Esophagus squamous epithelium (tissue), 5 donors: ENCODE results near the gene PROS1. TPM values are rescaled to one million over a fixed set of nuclear protein-coding genes. Genes with fewer than 3 reads are reported as not detected.

Experiments
- DNase-seq: peaks from one replicate; lab custom pipeline; 2025; lab: John Stamatoyannopoulos, UW
- H3K27ac ChIP-seq, 4 donors: fragments of 200-600 bp; sonication (generic); one replicate each; pipeline ENCODE4 v1.5.1; 2016 to 2019; ENCODE audit warnings: mild to moderate bottlenecking in 1 of 4
- H3K27me3 ChIP-seq, 4 donors: fragments of 200-600 bp; sonication (generic); 1 replicate in 3 of 4; 2 replicates in 1 of 4; pipeline versions ENCODE4 v1.5.1 to v1.6.0; 2017 to 2021; ENCODE audit warnings: antibody characterized with exemption in 1 of 4
- H3K36me3 ChIP-seq, 3 donors: fragments of 200-600 bp; sonication (generic); one replicate each; pipeline ENCODE4 v1.5.1; 2016 to 2019
- H3K4me1 ChIP-seq, 3 donors: fragments of 200-600 bp; sonication (generic); one replicate each; pipeline ENCODE4 v1.5.1; 2017 to 2019
- H3K4me3 ChIP-seq, 4 donors: fragments of 200-600 bp; sonication (generic); 1 replicate in 3 of 4; 2 replicates in 1 of 4; pipeline ENCODE4 v1.5.1; 2016 to 2019; ENCODE audit warnings: mild to moderate bottlenecking in 2 of 4, moderate library complexity in 1 of 4
- H3K9me3 ChIP-seq, 3 donors: fragments of 200-600 bp; sonication (generic); one replicate each; pipeline ENCODE4 v1.5.1; 2016 to 2019
- CTCF ChIP-seq, 6 experiments: fragments of 450-650 bp in 4 of 6; fragments of 200-600 bp in 2 of 6; sonication (generic) in 2 of 6; IDR thresholded peaks; one replicate each; pipeline ENCODE4 v1.5.1; 2016 to 2019; ENCODE audit warnings: antibody characterized with exemption in 6 of 6, mild to moderate bottlenecking in 4 of 6, moderate library complexity in 4 of 6
- POLR2A ChIP-seq, 4 donors: fragments of 450-650 bp; IDR thresholded peaks; one replicate each; pipeline ENCODE4 v1.6.1; 2017; ENCODE audit warnings: antibody characterized with exemption in 4 of 4, mild to moderate bottlenecking in 4 of 4, moderate library complexity in 3 of 4
- WGBS, 2 donors: methylation state at CpG; one replicate each; pipeline ENCODE4 v1.1.5; 2018; 5-methylcytosine and 5-hydroxymethylcytosine counted together
- intact Hi-C: fragments of 100-400 bp; cut with DNase I; formaldehyde crosslinking; loops from one replicate; pipeline ENCODE4 v1.15.0; 2022
- total RNA-seq, 4 donors: library from RNA; depleted of rRNA; stranded (reverse); fragments of >200 nt; gene quantifications; one replicate each; pipeline ENCODE4 v1.1.0, GENCODE V29; 2016
- donor health status: DM: yes; HTN: yes; CAD: no.

The PROS1 gene
- total RNA-seq, 4 donors from 2014 or later = 5.7 to 30.7 (median 19.1) TPM

GRCh38 chr3:93988764-93989163 lies 15.1 kb upstream of the PROS1 start:
- Histone ChIP-seq H3K4me1 (no peaks in the 10 kb centered on the region), H3K36me3 (no peaks in the 10 kb centered on the region), H3K4me3 (no peak overlapping the region), H3K9me3 (no peaks in the 10 kb centered on the region), H3K27me3 (no peaks in the 10 kb centered on the region), H3K27ac (no peak overlapping the region)
- no peak for TF ChIP-seq CTCF (IDR thresholded peaks at IDR 0.05)
- no peak for TF ChIP-seq POLR2A (IDR thresholded peaks at IDR 0.05)
- WGBS, 2 donors = 97 to 99% methylated on average over 9 of the region's 9 CpGs
- DNase-seq = no peak
- intact Hi-C loops = no loop called here

GRCh38 chr3:93988283-93988682 lies 14.6 kb upstream of the PROS1 start:
- H3K4me3 ChIP-seq = no peak overlapping the region
- H3K27me3 ChIP-seq = no peaks in the 10 kb centered on the region
- intact Hi-C loops = no loop called here
- H3K36me3 ChIP-seq = no peaks in the 10 kb centered on the region
- no peak overlapping the region for H3K27ac ChIP-seq
- no peak for TF ChIP-seq POLR2A (IDR thresholded peaks at IDR 0.05)
- TF ChIP-seq CTCF (IDR thresholded peaks at IDR 0.05) = no peak
- H3K9me3 ChIP-seq = no peaks in the 10 kb centered on the region
- H3K4me1 ChIP-seq = no peaks in the 10 kb centered on the region
- no peak for DNase-seq

- 88 to 92% methylated on average over 5 of the region's 5 CpGs for WGBS, 2 donors
- intact Hi-C loops = no loop called here
Measured at GRCh38 chr3:93984618-93985017, 10.9 kb upstream of the PROS1 start.

GRCh38 chr3:93983408-93983807 lies 9.7 kb upstream of the PROS1 start:
- Histone ChIP-seq H3K27ac (no peak overlapping the region), H3K9me3 (no peaks in the 10 kb centered on the region), H3K4me3 (no peak overlapping the region), H3K4me1 (peaks cover 0 to 19% (median 7%) of the 10 kb centered on the region in 3 donors), H3K36me3 (no peaks in the 10 kb centered on the region), H3K27me3 (no peaks in the 10 kb centered on the region)
- TF ChIP-seq POLR2A (IDR thresholded peaks at IDR 0.05) (no peak), CTCF (IDR thresholded peaks at IDR 0.05) (no peak)
- WGBS, 2 donors = 89 to 93% methylated on average over 3 of the region's 3 CpGs
- intact Hi-C loops = no loop called here
- no peak for DNase-seq

More at GRCh38 chr3:93984618-93985017, 10.9 kb upstream of the PROS1 start:
- no peak for DNase-seq
- Histone ChIP-seq H3K36me3 (no peaks in the 10 kb centered on the region), H3K9me3 (no peaks in the 10 kb centered on the region), H3K27ac (no peak overlapping the region), H3K4me1 (peaks cover 0 to 15% (median 4%) of the 10 kb centered on the region in 3 donors), H3K27me3 (no peaks in the 10 kb centered on the region), H3K4me3 (no peak overlapping the region)
- TF ChIP-seq CTCF (IDR thresholded peaks at IDR 0.05) (no peak), POLR2A (IDR thresholded peaks at IDR 0.05) (no peak)

GRCh38 chr3:93981649-93982048 lies 8.0 kb upstream of the PROS1 start:
- no peak for DNase-seq
- Histone ChIP-seq H3K9me3 (no peaks in the 10 kb centered on the region), H3K27me3 (no peaks in the 10 kb centered on the region), H3K4me3 (no peak overlapping the region), H3K27ac (no peak overlapping the region), H3K4me1 (peaks cover 0 to 19% (median 7%) of the 10 kb centered on the region in 3 donors), H3K36me3 (no peaks in the 10 kb centered on the region)
- TF ChIP-seq POLR2A (IDR thresholded peaks at IDR 0.05) = no peak
- TF ChIP-seq CTCF (IDR thresholded peaks at IDR 0.05) = no peak
- intact Hi-C loops = no loop called here
- WGBS, 2 donors = 88 to 94% methylated on average over 2 to 13 of the region's 13 CpGs
